Testis (tissue), 2 donors: ENCODE measurements around the gene C11orf21.

ENCODE experiments used
- POLR2A ChIP-seq: fragments of 450-650 bp; IDR thresholded peaks from one replicate; pipeline ENCODE4 v1.6.1; 2017; ENCODE audit warnings: antibody characterized with exemption, mild to moderate bottlenecking, moderate library complexity
- TF ChIP-seq, protein P1 (sequence below), 3 experiments: fragments of 450-650 bp in 2 of 3; fragments of 200-600 bp in 1 of 3; sonication (generic) in 1 of 3; IDR thresholded peaks; one replicate each; pipeline ENCODE4 v1.5.1; 2016 to 2019; ENCODE audit warnings: antibody characterized with exemption in 3 of 3, mild to moderate bottlenecking in 2 of 3, moderate library complexity in 1 of 3

DNA sequence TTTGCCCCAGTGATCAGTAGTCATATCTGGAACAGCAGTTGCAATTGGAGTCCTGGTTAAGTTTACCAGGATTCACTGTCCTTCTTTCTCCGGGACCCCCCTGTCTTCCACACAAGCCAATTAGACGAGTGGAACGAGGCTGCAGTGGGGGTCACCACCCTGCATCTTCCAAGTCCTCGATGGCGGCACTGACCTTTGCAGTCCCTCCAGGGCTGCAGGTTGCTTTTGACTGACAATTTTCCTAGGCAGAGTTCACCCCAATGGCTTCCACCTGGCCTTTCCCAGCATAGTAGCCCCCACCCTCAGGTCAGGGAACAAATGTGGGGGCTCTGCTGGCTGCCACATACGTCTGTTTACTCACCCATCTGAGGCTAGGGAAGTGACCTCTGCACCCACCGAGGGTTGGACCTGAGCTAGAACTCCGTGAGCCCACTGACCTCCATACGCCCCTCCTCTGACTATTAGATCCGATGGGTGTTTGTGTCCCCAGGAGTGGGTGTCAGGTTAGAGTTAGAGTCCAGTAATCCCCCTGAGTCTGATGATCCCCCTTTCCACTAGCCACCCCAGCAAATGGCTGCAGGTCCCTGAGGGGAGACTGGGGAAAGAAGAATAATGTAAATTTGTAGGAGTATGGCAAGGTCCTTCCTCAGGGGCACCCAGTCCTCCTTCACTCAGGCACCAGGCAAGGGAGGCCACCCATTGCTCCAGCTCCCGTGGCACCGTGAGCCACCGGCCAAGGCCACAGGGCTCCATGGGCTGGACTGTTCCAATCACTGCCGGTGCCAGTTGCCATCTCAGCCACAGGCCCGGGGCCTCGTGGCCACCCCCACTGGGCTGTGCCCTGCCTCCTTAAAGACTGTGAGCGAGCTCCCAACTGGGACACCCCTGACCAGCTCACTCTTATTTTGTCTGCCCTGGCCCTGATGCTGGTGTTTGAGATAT lies 5.5 kb downstream of the C11orf21 start:
- TF ChIP-seq, protein P1, sequence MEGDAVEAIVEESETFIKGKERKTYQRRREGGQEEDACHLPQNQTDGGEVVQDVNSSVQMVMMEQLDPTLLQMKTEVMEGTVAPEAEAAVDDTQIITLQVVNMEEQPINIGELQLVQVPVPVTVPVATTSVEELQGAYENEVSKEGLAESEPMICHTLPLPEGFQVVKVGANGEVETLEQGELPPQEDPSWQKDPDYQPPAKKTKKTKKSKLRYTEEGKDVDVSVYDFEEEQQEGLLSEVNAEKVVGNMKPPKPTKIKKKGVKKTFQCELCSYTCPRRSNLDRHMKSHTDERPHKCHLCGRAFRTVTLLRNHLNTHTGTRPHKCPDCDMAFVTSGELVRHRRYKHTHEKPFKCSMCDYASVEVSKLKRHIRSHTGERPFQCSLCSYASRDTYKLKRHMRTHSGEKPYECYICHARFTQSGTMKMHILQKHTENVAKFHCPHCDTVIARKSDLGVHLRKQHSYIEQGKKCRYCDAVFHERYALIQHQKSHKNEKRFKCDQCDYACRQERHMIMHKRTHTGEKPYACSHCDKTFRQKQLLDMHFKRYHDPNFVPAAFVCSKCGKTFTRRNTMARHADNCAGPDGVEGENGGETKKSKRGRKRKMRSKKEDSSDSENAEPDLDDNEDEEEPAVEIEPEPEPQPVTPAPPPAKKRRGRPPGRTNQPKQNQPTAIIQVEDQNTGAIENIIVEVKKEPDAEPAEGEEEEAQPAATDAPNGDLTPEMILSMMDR (IDR thresholded peaks at IDR 0.05): no peak
- no peak for TF ChIP-seq POLR2A
